PC-9 (cell line): ENCODE measurements around the gene CREBBP.

Experiments used
- CTCF ChIP-seq: fragments of 200-600 bp; sonication (generic); conservative IDR thresholded peaks from 2 replicates; pipeline ENCODE4 v1.6.1; 2017; ENCODE audit warnings: mixed run types, antibody characterized with exemption, mild to moderate bottlenecking, moderate library complexity
- EZH2 ChIP-seq: fragments of 200-600 bp; sonication (generic); IDR thresholded peaks from 2 replicates; pipeline ENCODE4 v1.8.0; 2017; ENCODE audit warnings: antibody characterized with exemption, low read depth

GRCh38 chr16:3800477-3801270 lies 79.8 kb downstream of the CREBBP start:
- no peak for TF ChIP-seq CTCF
- no peak for TF ChIP-seq EZH2
